CD4-positive, alpha-beta T cell treated with Interleukin-15 for 1 hour (primary cell): ENCODE data around the gene ADGRG3.
"Not testable (repeated sequence)": the region's sequence is repeated elsewhere in the genome, so short reads cannot be mapped to it uniquely, and the experiment has no call there.

Experiments used
- DNase-seq: peaks from one replicate; pipeline ENCODE4 v3.0.0-alpha.2; 2020

Gene ADGRG3

DNA sequence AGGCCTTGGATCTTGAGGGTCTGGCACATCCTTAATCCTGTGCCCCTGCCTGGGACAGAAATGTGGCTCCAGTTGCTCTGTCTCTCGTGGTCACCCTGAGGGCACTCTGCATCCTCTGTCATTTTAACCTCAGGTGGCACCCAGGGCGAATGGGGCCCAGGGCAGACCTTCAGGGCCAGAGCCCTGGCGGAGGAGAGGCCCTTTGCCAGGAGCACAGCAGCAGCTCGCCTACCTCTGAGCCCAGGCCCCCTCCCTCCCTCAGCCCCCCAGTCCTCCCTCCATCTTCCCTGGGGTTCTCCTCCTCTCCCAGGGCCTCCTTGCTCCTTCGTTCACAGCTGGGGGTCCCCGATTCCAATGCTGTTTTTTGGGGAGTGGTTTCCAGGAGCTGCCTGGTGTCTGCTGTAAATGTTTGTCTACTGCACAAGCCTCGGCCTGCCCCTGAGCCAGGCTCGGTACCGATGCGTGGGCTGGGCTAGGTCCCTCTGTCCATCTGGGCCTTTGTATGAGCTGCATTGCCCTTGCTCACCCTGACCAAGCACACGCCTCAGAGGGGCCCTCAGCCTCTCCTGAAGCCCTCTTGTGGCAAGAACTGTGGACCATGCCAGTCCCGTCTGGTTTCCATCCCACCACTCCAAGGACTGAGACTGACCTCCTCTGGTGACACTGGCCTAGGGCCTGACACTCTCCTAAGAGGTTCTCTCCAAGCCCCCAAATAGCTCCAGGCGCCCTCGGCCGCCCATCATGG, 4.0 kb upstream of the ADGRG3 start:
- no peak for DNase-seq

GRCh38 chr16:57664662-57665025, 3.5 kb upstream of the ADGRG3 start:
- no peak for DNase-seq

GRCh38 chr16:57665541-57665940, 2.6 kb upstream of the ADGRG3 start:
- DNase-seq, result no peak

- no peak for DNase-seq
These were observed 1.6 kb upstream of the ADGRG3 start for GRCh38 chr16:57666353-57667047.

DNA sequence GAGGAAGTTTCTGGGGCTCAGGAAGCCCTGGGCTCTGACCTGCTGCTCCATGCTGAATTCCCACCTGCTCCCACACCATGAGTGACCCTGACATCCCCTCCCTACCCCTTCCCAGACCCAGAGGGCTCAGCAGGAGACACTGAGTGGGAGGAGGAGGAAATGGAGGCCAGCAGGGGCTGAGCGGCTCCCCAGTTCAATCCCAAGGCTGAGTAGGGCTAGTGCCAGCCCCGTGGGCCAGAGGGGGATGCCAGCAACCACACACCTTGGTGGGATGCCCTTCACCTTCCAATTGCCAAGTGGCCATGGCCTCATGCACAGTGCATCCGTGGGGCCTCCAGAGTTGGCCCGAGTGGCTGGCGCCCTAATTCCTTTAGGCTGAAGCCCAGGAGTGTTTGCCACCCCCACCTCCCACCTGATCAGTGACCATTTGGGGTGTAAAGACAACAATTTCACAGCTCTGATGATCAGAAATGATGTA, 1.0 kb upstream of the ADGRG3 start:
- DNase-seq, result no peak

DNA sequence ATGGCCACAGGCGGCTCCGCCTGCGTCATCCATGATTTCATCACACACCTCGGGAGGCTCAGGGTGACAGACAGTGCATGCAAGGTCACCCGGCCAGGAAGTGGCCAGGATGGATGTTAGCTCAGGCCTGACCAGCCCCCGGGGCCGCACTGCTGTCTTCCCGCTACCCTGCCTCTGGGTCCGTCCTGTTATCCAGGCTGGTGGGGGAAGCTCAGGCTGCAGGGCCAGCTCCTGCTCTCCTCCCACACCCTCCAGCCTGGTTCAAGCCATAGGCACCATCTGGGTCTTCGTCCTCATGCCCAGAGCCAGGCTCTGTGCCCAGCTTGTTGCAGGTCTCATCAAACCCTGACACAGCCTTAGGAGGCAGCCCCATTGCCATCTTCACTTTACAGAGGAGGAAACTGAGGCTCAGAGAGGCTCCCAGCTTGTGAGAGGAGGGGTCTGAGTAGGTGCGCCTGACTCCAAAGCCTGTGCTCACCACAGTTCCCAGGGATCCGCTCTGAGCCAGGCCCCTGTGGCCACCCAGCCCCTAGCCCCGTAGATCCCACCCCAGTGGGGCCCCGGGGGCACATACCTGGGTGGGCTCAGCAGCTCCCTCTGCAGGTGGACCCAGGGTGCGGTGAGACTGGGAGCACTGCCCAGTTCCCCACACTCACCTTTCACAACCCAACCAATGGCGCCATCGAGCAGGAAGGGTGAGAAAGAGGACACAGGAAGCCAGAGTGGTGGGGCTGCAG, 412 bp upstream of the ADGRG3 start:
- DNase-seq, result peak; percentile 82

GRCh38 chr16:57668630-57669475, 747 bp downstream of the ADGRG3 start:
- DNase-seq, result no peak

- no peak for DNase-seq
These were observed 1.5 kb downstream of the ADGRG3 start for GRCh38 chr16:57669476-57670162.

DNA sequence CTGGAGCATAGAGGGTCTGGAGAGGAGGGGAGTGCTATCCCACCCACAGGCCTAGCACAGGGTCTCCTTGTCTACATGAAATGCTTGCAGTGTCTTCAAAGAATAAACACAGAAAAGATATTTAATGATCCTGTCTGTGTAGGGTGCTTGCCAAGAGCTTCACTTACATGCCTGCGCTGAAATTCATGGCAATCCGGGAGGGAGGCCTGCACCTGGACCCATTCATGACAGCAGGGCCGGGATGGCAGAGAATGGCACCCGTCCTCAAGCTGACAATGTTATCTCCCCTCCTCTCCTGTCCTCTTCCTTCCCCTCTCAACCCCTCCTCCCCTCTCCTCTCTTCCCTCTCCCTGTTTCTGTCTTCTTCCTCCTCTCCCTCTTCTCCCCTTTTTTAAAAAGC, 2.1 kb downstream of the ADGRG3 start:
- no peak for DNase-seq

GRCh38 chr16:57671451-57671850, 3.3 kb downstream of the ADGRG3 start:
- DNase-seq, result not testable (repeated sequence)

DNA sequence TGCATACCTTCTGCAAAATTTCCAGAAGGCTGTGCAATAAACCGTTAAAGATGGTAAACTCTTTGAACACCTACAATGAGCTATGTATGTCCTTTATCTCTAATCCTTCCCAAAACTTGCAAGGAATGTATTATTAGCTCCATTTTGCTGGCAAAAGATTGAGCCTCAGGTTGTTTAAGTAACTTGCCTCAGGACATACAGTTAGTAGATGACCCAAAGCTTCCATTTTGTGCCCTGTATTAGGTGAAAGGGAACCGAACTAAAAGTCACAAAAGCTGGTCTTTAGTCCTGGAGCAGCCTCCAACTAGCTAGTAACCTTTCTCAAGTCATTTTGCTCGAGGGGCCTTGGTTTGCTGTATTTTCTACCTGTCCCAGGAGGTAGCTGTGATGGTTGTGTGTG, 4.3 kb downstream of the ADGRG3 start:
- DNase-seq, result no peak

DNA sequence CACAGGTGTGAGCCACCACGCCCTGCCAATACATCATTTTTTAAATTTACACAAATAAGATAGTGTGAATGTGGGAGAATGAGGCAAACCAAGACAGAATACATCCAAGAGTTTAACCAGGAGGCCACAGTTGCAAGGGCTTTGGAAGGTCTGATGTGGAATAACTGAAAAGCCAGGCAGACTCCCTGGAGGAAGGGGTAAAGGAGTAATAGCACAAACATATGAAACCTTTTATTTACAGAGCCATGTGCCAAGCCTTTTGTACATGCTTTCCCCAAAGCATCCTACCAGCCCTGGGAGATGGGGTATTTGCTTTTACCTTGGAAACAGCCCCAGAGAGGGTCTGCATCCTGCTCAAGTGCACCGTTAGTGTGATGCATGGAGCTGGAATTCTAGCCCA, 4.7 kb downstream of the ADGRG3 start:
- DNase-seq, result no peak

GRCh38 chr16:57675741-57676551, 7.8 kb downstream of the ADGRG3 start:
- DNase-seq, result no peak

- DNase-seq, result no peak
These were observed 8.5 kb downstream of the ADGRG3 start for GRCh38 chr16:57676553-57677085.

GRCh38 chr16:57677622-57678369, 9.7 kb downstream of the ADGRG3 start:
- no peak for DNase-seq

GRCh38 chr16:57679016-57679415, 10.9 kb downstream of the ADGRG3 start:
- no peak for DNase-seq

DNA sequence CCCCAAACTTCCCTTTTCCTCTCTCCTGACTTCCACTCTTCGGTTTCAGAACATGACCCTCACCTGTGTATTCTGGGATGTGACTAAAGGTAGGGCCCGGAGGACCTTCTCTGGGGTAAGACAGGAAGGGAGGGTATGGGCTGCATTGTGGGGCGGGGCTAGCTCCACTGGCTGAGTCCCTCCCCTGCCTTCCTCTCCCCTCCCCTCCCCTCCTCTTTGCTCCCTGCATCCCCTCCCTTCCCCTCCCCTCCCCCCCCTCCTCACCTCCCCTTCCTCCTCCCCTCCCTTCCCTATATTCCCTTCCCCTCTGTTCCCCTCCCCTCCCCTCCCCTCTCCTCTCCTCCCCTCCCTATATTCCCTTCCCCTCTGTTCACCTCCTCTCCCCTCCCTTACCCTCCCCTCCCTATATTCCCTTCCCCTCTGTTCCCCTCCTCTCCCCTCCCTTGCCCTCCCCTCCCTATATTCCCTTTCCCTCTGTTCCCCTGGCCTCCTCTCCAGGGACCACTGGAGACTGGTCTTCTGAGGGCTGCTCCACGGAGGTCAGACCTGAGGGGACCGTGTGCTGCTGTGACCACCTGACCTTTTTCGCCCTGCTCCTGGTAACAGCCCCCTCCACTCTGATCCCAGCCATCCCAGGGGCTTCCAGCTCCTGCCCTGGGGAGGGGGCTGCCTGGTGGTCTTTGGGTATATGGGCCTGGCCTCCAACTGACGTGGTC, 11.8 kb downstream of the ADGRG3 start:
- no peak for DNase-seq

DNA sequence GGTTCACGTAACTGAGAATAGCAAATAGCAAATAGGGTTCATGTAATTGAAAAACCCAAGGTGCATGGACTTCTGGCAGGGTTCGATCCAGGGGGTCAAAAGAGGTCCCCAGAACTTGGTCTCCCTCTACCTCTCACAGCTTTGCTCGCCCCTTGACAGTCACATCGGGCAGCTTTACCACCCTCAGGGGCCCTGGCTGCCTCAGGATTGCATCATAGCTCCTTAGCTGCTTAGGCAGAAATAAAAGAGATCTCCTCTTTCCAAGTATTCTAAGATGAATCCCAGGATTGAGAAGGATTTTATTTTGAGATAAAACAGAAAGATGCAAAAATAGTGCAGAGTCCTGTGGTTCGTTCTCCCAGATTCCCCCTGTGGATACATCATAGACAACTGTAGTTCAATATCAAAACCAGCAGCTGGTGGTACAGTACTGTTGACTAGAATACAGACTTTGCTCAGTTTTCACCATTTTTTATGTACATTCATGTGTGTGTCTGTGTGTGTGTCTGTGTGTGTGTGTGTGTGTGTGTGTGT, 12.8 kb downstream of the ADGRG3 start:
- no peak for DNase-seq
